Measurements from ENCODE around the gene KLHL41.

KLHL41 gene
- total RNA-seq, result 0.14 to 0.24 reads per million in 2 donors

DNA sequence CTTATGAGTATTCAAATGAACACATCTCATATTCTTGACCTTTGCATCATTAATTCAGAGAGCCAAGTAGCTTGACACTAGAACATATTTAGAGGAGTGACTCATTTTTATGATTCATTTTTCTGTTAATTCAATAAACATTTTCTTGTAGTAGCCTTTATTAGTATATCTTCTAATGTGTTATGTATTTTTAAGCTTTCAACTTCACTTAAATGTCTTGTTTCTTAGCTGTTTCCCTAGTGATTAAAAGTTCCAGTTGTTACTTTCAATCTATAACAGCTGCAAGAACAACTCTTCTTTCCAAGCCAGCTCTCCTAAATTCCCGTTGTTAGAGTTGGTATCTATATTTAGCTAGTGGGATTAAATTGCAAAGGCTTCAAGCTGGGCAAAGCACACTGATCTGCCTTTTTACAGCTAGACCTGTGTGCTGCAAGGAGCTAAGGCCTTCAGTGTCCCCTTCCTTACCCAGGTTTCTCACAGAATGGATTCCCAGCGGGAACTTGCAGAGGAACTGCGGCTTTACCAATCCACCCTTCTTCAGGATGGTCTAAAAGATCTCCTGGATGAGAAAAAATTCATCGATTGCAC is at the start of gene KLHL41:
Gene KLHL41, plus strand, starts transcription at position 405 of the 588 bp plus-strand sequence. Its CDS starts 77 bp downstream, at position 482.
- DNase-seq, result no peak

DNA sequence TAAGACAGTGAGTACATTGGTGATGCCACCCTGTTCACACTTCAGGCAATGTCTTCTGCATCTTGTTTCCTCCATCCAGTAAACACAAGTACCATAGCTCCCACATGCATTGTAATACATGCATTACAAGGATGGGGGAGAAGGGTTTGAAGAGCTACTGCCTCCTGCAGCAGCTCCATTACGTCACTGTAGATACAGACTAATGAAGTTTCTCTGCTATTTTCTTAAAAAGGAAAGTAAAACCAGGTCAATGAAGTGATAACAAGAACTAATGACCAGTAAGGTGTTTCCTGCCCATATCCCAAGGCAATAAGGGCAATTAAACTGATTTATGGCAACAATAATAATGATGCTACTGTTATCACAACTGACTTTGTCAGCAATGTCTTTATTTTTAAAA is 48.4 kb upstream of the KLHL41 start:
- no peak for DNase-seq

DNA sequence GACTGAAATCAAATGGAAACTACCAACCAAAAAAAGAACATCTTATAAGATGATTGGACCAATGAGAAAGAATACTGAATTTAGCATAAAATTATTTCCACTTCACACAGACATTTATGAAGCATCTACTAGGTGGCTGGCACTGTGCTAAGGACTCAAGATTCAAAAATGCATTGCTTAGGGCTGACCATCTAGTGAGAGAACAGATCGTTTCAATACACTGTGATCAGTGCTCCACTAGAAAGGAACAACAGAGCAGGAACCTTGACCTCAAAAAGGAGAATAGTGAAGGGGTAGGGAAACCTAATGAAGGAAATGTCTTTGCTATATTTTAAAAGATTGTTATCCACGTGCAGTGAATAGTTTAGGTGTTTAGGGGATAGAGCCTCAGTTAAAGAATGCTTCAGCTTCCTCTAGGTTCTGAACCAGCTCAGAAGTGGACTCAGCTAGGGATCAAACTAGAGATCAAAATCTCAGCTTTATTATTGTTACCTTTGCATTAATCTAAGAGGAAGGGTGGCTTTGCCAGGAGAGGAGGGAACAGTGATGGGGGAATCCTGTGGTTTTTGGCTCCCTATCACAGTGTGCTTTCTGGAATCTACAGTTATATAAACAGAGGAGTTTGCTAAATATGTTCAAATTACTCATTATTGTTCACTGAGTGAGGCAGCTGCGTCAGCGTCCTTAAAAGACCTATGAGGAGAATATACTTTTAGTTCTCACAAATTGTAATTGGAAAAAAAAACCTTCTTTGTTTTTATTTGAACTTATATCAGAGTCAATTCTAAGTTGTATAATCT is 46.4 kb upstream of the KLHL41 start:
- DNase-seq, result no peak

DNA sequence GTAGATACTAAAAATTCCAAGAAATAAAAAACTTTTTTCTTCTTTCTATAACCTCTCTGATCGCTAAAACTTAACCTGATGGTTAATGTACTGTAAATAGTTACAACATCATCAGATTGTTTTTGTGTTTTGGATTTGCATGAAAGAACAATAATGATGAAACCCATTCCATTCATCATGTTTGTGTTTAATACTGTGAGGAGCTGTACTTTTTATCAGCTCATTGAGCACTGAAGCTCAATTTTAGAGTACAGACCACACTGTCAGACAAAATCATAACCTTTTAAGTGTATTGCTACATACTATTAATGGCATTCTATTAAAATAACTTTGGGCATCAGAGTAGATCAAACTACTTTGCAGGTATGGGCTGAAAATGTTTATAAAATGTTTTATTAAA is 45.0 kb upstream of the KLHL41 start:
- no peak for DNase-seq

DNA sequence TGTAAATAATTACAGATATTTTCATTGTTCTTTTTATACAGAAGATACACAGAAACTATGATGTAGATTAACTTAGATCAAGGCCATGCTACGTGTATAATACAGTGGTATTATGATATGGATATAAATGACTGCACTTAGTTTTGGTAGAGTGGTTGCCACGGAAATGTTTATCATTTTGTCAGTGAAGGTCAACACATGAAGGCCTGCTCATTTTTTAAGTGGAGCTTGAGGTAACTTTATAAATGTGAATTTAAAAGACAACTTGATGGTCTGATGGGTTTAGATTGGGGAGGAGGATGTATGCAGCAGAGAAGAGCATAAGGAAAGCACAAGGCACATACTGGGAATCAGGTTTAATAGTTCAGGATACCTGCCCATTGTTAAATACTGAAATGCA is 44.6 kb upstream of the KLHL41 start:
- DNase-seq, result no peak

DNA sequence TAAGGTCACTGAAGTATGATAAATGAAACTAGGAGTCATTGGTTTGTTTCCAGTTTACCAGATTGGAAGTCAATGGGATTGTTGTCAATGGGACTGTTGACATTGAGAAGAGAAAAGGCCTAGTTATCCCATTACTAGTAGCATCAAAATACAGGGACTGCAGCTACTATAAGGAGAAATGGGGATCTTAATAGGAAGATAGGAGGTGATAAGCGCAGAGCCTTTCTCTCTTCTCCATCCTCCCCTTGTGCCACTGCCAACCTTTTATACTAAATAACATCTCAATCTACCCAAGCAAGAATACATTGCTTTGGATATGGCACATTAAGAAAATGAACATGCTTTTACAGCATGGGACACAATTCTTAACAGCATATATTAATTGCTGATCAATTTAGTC is 40.7 kb upstream of the KLHL41 start:
- DNase-seq, result no peak

DNA sequence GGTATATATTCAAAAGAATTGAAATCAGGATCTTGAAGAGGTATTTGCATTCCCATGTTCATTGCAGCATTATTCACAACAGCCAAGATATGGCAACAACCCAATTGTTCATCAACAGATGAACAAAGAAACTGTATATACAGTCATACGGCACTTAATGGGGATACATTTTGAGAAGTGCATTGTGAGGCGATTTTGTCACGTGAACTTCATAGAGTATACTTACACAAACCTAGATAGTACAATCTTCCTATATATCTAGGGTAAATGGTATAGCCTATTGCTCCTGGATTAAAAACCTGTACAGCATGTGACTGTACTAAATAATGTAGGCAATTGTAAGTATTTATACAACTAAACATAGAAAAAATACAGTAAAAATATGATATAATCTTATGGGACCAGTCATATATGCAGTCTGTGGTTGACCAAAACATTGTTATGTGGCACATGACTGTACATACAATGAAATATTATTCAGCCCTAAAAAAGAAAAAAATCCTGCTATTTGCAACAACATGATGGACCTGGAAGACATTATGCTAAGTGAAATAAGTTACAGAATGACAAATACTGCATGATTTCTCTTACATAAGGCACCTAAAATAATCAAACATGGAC is 39.4 kb upstream of the KLHL41 start:
- no peak for DNase-seq

DNA sequence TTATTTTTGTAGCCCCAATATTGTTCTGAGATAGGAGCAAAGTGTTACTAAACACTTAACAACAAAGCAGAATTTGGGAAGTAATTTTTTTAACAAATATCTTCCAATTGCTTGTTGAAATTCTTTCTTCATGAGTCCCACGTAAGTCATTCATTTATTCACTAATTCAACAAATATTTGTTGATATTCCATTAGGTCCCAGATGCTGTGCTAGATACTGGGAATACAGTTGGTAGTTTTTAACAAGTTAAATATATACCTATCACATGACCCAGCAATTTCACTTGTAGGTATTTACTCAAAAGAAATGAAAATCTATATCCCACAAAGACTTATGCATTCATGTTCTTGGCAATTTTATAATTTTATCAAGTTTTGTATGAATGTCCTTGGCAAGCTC is 37.3 kb upstream of the KLHL41 start:
- no peak for DNase-seq

DNA sequence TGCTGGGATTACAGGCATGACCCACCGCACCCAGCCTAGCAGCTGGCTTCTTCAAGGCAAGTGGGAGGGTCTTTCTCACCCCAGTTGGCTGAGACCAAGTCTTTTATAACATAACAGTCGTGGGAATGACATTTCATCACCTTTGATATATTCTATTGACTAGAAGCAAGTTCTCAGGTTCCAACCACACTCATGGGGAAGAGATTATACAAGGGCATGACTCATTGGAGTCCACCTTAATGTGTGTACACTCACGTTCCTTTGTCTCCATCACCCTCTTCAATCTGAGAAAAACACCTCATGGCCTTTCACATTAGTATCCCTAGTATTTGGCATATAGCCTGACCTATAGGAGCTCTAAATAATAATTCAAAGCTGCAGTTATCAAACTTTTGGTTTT is 33.0 kb upstream of the KLHL41 start:
- no peak for DNase-seq

DNA sequence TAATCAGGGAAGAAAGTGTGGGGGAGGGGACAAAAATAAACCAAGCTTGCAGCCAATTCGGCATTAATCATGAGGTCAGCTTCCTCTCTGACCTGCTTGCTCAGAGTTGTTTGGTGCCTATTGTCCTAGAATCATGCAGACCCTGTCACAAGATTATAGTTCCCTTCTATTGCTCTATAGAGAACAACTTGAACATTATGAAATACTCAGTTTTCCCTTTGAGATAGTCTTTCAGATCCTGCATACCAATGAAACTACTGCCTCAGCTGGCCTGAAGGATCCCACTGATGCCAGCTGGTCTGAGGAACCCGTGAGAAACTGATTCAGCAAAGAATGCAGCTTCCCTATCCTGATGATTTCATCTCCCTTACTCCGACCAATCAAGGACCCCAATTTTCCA is 31.2 kb upstream of the KLHL41 start:
- DNase-seq, result no peak

DNA sequence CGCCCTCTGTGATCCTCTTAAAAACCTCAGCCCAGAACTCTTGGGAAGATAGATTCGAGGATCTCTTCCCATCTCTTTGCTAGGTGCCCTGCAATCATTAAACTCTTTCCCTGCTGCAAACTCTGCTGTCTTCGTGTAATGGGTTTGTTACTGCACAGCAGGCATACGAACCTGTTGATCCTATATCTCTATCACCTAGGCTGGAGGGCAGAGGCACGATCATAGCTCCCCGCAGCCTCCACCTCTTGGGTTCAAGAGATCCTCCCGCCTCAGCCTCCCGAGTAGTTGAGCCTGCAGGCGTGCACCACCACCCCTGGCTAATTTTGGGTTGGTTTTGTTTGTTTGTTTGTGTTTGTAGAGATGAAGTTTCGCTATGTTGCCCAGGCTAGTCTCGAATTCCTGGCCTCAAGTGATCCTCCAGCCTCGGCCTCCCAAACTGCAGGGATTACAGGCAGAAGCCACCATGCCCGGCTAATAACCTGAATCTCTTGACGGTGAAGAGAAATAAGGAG is 30.7 kb upstream of the KLHL41 start:
- DNase-seq, result no peak

DNA sequence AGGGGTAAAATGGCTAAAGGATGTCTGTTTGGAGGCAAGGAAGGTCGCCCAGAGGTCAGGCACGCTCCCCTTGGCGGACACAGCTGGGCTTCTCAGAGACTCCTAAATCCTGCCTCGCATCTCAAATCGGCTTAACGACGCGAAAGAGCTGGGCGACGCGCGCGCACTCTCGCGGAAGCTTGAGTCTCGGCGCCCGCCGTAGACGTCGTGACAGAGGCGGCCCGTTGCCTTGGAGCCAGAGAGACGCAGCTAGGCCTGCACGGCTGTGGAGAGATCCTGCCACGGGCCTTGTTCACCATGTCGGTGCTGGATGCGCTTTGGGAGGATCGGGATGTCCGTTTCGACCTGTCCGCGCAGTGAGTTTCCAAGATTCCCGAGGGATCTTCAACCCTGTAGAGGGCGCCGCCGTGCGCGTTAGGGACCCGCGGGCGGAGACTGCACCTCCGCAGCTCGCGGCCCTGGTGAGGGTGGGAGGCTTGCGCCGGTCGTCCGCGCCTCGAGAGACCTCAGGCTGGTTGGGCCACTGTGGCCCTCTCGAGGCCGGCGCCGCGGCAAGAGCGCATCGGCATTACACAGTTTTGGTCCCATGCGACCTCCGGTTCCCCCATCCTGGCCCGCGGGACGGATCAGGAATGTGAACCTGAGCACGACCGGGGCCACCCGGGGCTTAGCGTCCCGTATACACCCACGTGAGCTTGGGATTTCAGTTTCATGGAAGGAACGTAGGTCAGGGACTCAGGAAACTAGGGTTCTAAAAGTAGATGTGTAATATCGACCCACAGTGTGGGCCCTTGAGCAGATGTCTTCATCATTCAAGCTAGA is 30.0 kb upstream of the KLHL41 start, which contains the start of gene BBS5:
Gene BBS5, plus strand, starts transcription at position 238 of the 822 bp plus-strand sequence. Its CDS starts 60 bp downstream, at position 298.
- peak; percentile 42 for DNase-seq

DNA sequence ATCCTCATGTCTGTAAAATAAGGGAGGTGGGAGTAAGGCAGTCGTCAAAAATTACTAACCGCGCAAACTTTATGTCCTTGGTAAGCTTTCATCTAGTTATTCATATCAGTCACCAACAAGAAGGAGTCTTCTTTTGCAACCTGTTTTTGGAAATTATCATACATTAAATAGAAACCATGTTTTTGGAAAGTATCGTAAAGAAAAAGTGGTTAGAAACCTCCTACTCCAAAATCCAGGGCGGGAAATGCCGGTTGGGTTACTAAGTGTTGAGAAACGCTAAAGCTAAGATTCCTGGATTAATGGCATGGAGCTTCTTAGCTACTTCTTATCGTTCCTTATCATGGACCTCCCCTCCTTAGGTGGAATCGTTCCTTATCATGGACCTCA is 29.4 kb upstream of the KLHL41 start:
- no peak for DNase-seq

DNA sequence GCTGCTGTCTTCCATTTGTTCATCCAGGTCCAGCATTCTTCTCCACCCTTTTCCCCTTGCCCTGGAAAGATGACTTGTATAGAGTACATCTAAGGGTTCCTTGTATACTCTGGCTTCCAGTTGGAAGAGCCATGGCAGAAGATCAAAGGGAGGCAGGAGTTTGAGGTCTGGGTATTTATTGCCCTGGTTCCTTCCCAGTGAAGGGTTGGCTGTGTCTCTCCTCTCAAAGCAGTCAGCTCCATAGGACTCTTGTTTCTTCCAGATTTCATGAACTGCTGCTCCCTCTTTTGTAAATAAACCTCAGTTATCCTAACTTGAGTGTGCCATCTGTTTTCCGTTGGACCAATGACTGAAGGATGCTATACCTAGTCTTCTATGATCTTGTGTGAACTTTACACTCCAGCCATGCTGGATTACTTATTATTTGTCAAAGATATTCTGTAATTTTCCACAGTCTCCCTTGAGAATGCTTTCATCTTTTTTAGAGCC is 23.8 kb upstream of the KLHL41 start:
- DNase-seq, result no peak

DNA sequence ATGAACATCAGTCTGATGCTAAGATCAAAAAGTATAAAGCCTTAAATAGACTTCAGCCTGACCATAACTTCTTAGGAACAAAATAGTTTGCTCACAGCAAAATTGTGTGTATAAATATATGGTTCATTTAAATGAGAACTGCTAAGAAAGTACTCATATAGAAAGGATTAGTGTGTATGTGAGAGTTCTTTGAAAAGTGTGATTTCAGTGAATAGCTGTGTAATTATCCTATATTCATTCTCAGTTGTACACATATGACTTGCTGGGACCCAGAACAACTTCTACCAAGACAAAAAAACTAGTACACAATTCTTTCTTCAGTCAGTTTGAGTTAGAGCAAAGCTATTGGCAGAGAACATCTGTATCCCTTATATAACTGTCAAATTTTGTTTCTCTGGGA is 23.0 kb upstream of the KLHL41 start:
- no peak for DNase-seq

DNA sequence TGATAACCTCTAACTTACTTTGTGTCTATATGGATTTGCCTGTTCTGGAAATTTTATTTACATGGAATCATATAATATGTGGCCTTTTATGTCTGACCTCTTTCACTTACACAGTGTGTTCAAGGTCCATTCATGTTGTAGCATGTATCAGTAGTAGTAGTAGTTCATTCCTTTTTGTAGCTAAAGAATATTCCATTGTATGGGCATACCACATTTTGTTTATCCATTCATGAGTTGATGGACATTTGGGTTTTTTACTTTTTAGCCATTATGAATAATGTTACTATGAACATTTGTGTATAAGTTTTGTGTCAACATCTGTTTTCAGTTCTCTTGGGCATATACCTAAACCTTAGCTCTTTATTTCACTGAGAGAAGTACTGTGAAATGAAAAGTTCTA is 18.7 kb upstream of the KLHL41 start:
- no peak for DNase-seq

DNA sequence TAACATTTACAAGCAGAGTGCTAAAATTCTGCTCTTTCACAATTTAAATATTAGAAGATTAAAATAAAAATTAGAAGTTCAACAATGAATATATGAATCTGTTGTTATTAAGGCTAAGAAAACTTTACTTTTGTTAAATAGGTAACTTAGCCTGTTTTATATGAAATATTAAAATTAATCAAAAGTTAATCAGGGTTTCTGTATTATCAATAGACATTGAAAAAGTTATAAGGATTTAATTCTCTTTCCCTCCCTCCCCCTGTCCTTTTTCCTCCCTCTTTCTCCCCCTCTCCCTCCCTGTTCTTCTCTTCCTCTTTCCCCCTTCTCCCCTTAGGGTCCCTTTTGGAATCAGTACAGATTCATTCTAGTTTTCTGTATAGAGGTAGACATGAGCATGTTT is 18.1 kb upstream of the KLHL41 start:
- DNase-seq, result no peak

DNA sequence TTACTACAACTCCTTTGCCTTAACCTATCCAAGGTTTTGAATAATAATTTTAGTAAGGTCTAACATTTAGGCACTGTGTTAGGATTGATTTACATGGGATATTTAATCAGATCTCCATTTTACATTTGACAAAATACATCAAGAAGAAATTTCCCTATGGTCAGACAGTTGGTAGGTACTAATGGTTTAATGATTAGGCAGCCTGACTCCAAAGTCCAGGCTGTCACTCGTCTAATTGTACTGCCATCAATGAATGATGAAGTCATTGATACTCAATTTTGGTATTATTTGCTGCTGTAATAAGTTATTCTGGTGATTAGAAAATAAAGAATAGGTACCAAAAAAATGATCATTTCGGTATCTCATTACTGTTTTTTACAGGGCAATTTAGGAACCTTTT is 16.1 kb upstream of the KLHL41 start:
- no peak for DNase-seq

DNA sequence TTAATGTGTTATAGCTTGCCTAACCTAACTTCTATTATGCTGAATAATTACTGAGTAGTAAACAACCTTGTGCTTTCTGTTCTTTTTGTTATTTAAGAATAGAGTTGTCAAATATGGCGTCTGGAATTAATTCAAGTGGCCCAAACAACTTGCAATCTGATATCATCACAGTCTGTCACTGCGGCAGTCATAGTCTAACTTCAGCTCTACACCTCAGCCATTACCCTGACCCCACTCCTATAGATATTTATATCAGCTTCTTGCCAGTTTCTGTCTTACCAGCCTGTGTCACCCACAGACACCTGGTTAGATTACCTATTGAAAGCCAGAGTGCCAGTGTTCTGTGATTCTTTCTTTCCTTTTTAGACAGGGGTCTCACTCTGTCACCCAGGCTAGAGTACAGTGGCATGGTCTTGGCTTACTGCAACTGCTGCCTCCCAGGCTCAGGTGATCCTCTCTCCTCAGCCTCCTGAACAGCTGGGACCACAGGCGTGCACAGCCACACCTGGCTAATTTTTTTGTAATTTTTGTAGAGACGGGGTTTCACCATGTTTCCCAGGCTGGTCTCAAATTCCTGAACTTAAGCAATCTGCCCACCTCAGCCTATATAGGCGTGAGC is 14.1 kb upstream of the KLHL41 start:
- no peak for DNase-seq

DNA sequence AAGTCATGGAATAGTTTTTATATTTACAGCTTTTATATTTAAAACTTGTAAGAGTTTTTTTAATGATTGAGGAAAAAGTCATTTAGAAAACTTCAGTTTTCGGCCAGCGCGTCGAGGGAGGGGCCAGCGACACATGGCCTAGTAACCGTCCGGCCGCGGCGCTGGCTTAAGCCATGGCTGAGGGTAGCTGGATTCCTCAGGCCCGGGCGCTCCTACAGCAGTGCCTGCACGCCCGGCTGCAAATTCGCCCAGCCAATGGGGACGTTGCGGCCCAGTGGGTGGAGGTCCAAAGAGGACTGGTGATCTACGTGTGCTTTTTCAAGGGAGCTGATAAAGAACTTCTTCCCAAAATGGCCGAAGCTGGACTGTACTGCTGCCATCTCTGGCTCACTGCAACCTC is 4.9 kb upstream of the KLHL41 start:
- DNase-seq, result no peak

DNA sequence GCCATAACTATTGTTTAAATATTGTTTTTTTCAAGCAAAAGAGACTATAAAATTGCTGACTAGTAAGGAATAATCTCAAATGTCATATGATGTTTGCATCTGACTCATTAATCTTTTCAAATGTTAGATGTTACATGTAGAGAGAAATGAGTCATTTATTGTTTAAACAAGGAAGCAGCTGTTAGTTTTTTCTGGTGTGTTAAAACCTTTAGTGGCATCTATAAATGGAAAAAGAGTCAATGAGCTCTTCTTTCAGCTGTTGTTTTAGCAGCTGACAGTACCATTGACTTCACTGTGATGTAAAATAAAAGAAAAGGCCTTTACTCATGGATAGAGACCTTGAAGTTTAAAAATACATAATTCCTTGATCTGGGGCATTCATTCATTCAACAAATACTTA is 1.8 kb upstream of the KLHL41 start:
- no peak for DNase-seq

DNA sequence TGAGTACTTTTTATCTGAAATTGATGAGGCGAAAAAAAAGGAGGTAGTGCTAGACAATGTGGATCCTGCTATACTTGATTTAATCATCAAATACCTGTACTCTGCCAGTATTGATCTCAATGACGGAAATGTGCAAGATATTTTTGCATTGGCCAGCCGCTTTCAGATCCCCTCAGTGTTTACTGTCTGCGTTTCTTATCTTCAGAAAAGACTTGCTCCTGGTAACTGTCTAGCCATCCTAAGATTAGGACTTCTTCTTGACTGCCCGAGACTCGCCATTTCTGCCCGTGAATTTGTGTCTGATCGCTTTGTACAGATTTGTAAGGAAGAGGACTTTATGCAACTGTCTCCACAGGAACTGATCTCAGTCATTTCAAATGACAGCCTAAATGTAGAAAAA is 453 bp downstream of the KLHL41 start:
- DNase-seq, result no peak

Measured in T-helper 9 cell (primary cell).